HG03196 (cell line): ENCODE results near the gene ABHD18.
A peak's percentile ranks its signal among the peaks of the same experiment; 100 is the strongest.
"Not testable (repeated sequence)": the region's sequence is repeated elsewhere in the genome, so short reads cannot be mapped to it uniquely, and the experiment has no call there.

Experiments
- ATAC-seq: cut with Tn5 transposase; IDR thresholded peaks from one replicate; pipeline ENCODE4 v1.9.1; 2021; ENCODE audit not compliant: unreplicated experiment

Gene ABHD18

GRCh38 chr4:128061566-128062536 is 96.6 kb downstream of the ABHD18 start:
- ATAC-seq = peak; percentile 31

GRCh38 chr4:128066453-128066820 is 101.2 kb downstream of the ABHD18 start:
- ATAC-seq = not testable (repeated sequence)

- ATAC-seq = no peak
Observed at GRCh38 chr4:128068918-128069317, 103.7 kb downstream of the ABHD18 start.

GRCh38 chr4:128076464-128076863 is 111.3 kb downstream of the ABHD18 start:
- no peak for ATAC-seq
